NCI-H1092 treated with DMSO at 0.1 percent for 48 hours (cell line): Measurements from ENCODE around the gene ZNF516.

ENCODE experiments used
- DNase-seq: peaks from one replicate; lab custom pipeline; 2025; lab: John Stamatoyannopoulos, UW

Gene ZNF516

DNA sequence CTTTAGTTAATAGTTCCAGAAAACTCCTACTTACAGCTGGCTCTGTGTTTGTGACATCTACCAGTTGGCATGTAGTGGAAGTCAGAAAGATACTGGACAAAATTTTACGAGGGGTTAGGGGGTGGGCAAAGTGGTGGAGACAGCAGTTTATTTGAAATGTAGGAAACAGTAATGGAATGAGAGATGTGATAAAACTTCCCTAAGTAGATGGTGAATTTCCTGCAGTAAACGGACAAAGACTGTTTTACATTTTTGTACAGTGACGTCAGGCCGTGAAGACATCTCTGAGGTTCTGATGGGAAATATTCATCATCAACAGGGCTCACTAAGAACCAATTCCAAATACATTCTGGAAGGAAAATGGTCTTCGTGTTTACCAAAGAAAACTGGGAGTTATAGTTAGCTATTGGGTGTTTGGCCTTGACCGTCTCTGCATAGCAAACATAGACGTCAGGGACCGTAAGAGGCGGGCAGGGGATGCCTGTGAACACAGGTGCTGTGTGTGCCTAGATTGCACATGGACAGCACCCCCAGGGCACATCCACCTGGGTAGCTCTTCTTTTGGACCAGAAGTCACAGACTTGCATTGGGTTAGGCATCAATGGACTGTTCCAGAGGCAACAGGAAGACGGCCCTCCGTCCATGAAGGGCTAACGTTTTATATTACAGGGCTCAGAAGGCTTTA is 131.5 kb downstream of the ZNF516 start:
- no peak for DNase-seq

- DNase-seq: no peak
Measured at GRCh38 chr18:76362676-76363075, 132.4 kb downstream of the ZNF516 start.

DNA sequence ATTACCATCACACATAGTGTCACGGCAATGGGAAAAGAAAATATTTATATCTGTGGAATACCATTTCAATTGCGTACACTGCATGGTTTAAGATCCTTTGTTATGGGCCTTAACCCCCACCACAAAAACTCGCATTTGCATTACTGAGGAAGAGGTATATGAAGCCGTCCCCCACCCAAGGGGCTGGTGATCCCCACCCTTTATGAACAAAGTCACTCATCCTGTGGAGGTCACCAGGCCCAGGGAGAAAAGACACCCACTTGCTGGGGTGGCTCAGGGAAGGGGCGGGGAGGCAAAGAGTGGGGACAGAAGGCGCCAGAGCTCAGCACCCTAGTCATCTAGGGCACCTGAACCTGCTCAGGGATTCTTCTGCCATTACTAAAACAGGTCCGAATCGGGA is 133.8 kb downstream of the ZNF516 start:
- no peak for DNase-seq

DNA sequence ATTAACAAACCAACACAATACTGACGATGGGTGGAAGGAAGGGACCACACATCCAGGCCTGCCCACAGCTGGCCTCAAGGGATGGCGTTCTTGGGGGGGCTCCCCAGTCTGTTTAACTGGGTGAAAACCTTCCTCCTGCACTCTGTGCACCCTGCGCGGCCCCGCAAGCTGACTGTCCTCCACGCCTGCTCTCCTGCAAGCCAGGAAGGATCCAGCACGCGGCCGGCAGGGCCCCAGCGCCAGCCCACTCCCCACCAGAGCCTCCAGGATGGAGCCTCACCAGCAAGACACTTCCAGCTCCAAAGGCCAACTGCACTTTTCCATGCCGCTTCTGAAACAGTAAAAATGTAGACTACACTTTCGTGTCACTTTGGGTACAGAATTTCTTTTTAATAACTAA is 135.1 kb downstream of the ZNF516 start:
- no peak for DNase-seq

GRCh38 chr18:76358774-76359173 is 136.3 kb downstream of the ZNF516 start:
- no peak for DNase-seq

DNA sequence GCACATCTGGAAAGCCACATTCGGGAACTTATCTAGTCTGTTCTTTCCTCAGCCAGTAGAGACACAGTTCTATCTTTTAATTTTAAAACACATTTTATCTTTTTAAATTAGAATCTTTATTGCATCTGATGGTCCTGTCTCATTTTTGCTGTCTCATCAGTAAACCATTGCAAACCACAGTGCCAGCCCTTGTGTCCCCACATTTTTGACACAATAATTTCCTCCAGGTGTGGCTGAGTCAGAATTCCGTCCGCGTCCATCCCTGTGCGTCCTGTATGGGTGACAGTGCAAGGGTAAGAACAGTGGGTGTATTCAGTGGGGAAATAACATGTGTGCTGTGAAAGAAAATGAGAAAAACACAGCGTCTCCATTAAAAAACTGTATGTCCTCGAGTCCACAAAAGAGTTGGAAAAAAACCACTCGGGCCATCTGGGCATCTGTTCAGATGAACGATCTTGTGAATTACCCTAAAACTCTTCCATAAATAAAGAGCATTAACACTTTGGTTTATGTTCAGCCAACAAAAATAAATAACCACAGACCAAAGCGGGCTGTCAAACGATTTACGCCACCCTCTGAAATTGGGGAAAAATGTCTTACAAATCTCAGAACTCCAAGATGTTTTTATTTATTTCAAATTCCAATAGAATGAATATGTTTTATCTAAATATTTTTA is 137.3 kb downstream of the ZNF516 start:
- no peak for DNase-seq

DNA sequence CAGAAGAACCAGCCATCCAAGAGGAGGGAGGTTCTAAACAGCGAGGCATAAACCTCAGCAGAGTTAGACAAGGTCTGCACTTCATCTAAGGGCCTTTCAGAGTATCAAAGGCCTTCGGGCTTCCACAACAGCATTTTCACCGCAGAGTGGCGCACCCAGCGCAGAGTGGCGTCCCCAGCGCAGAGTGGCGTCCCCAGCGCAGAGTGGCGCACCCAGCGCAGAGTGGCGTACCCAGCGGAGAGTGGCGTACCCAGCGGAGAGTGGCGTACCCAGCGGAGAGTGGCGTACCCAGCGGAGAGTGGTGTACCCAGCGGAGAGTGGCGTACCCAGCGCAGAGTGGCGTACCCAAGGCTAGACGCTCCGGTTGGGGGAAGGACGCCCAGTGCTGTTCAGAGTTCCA is 137.9 kb downstream of the ZNF516 start:
- DNase-seq: no peak

GRCh38 chr18:76356666-76357065 is 138.4 kb downstream of the ZNF516 start:
- DNase-seq: no peak

- DNase-seq: no peak
Measured at GRCh38 chr18:76354348-76354747, 140.7 kb downstream of the ZNF516 start.

DNA sequence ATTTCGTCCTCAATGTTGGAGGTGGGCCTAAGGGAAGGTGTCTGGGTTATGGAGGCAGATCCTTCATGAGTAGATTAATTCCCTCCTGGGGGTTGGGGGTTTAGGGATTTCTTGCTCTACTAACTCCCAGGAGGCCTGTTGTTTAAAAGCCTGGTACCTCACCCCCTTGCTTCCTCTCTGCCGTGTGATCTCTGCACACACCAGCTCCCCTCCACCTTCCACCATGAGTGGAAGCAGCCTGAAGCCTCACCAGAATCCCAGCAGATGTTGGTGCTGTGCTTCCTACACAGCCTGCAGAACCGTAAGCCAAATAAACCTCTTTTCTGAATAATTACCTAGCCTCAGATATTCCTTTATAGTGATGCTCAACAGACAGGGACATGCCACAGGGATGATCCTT is 141.5 kb downstream of the ZNF516 start:
- DNase-seq: no peak

DNA sequence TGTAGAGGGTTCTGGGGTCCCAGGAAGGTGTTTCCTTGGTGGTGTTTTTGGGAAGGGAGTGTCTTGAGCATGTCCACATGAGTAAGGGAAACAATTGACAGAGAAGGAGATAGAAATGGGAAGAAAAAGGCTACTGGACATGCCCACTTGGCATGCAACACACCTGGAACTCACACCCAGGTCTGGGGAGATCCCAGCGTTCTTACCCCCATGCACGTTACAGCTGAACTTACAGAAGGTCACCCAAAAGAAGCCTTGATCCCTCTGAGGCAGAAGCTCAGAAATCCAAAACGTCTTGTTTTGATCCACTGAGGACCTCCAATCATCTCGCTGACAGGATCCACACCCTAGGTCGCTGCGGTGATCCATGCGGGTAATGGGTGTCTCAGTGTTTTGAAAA is 142.0 kb downstream of the ZNF516 start:
- no peak for DNase-seq

- DNase-seq: peak; percentile 91
Measured at GRCh38 chr18:76351961-76352581, 143.0 kb downstream of the ZNF516 start.

GRCh38 chr18:76350134-76351025 is 144.7 kb downstream of the ZNF516 start:
- DNase-seq: no peak

DNA sequence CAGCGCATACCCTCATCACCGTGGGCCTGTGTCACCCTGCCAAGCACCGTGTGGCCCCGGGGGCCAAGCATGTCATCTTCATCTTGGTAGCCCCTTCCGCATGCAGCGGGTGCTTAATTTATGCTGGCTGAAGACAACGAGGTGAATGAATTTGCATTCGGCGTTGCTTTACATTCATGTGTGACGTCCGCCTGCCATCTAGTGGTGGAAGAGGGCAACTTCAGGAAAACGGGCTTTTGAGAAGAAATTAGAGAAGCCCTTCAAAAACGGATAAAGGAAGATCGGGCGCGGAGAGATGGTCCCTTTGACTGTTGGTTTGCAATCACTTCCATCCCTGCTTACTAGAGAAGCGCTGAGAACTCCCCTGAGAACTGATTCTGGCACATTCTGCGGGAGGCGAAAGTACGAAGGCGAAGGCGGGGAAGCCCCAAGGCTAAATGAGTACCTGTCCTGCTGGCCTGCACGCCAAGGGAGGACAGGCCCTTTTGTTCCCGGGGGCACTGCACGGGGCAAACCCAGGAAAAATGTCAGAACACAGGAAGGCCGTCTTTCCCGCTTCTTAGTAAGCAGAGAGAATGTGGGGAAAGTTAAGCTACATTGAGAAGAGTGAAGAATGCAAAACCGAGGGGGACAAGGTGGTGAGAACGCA is 145.9 kb downstream of the ZNF516 start:
- DNase-seq: peak; percentile 85

DNA sequence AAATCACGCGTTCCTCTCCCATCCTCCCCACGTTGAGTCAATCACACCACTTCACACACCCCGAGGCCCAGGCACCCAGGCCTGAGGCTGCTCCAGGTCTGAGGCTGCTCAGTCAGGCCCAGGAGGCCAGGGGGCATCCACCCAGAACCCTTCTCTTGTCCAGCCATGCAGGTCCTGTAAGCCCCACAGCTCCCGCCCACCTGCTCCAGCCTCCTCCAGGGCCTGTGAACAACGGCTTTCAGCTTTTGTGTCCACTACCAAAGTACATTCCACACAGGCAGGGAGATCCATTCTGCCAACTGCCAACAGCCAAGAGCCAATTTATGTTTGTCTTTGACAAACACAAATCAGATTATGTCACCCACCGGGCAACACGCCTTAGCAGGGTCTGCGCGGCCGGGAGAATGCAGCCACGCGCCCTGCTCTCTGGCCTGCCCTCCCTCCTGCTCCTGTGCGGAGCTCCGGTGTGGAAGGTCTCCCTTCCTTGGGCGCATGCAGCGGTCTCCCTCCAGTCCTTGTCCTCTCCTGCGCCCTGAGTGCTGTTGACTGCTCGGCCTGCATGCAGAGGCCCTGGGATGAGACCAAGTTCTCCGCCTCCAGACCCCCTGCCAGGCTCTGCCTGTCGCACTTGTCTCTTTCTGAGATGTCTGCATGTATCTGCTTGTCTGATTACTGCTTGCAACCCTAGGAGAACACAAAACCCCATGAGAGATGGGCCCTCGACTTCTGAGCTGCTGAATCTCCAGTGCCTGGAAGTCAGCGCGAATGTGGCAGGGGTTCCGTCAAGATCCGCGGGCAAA is 146.6 kb downstream of the ZNF516 start:
- DNase-seq: peak; percentile 89

- DNase-seq: no peak
Measured at GRCh38 chr18:76347341-76347740, 147.7 kb downstream of the ZNF516 start.

GRCh38 chr18:76346490-76347130 is 148.4 kb downstream of the ZNF516 start:
- no peak for DNase-seq

DNA sequence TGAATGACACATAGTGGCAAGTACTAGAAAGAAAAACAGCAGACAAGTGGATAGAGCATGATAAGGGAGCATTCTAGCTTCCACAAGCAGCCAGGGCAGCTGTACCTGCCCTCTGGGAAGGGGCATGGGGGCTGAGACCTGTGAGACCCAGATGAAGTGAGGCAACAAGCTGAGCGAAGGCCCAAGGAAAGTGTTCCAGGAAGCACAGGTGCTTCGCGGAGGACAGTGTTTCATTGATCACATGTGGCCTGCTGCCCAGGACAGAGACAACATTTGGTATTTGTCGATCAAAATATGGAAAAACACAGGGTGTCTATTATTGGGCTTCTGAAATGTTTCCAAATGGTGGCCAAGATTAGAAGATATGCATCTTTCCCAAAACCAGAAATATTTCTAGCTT is 149.1 kb downstream of the ZNF516 start:
- DNase-seq: no peak

GRCh38 chr18:76343938-76344569 is 151.0 kb downstream of the ZNF516 start:
- no peak for DNase-seq

DNA sequence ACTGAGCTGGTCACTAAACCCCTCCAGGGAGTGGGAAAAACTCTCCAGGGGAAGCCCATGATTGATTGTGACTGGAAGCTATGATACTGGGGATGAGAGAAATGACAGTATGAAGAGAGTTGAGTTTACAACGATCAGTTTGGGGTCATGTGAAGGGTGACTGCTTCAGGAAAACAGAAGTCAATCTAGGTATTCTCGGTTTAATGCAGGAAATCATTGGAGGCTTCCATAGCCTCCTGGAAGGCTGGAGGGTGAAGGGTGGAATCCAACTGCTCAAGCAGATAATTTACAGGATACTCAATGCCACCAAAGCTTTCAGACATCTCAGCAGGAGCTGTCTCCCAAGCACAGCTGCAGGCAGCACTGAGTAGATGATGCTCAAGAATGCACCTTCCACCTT is 154.6 kb downstream of the ZNF516 start:
- no peak for DNase-seq
